Activated naive CD4-positive, alpha-beta T cell treated with anti-CD3 and anti-CD28 coated beads for 36 hours (primary cell): ENCODE results near the gene PPM1N. TPM values are rescaled to one million over a fixed set of nuclear protein-coding genes. Genes with fewer than 3 reads are reported as not detected.

Experiments
- CTCF ChIA-PET: fragments of 350-600 bp; sonication (Branson Sonifier 250); formaldehyde crosslinking; loops from one replicate; lab custom pipeline; 2021; ENCODE audit warnings: antibody characterized with exemption; lab: Charles Lee
- DNase-seq: peaks from one replicate; pipeline ENCODE4 v3.0.0-alpha.2; 2020
- H3K27ac Mint-ChIP-seq: one replicate; pipeline ENCODE4 v1.8.0; 2021; ENCODE audit warnings: mild to moderate bottlenecking, mixed read lengths
- H3K27me3 Mint-ChIP-seq: one replicate; pipeline ENCODE4 v1.8.0; 2021; ENCODE audit warnings: low read depth, mixed read lengths
- H3K36me3 Mint-ChIP-seq: one replicate; pipeline ENCODE4 v1.8.0; 2021; ENCODE audit warnings: low read depth, mixed read lengths
- H3K4me1 Mint-ChIP-seq: one replicate; pipeline ENCODE4 v1.8.0; 2021; ENCODE audit warnings: low read depth, mixed read lengths
- H3K4me3 Mint-ChIP-seq: one replicate; pipeline ENCODE4 v1.8.0; 2021; ENCODE audit warnings: mild to moderate bottlenecking, moderate library complexity, mixed read lengths
- H3K9me3 Mint-ChIP-seq: one replicate; pipeline ENCODE4 v1.8.0; 2021; ENCODE audit warnings: mixed read lengths
- intact Hi-C: fragments of 100-400 bp; cut with micrococcal nuclease; formaldehyde crosslinking; loops from one replicate; pipeline ENCODE4 v1.15.1; 2023
- total RNA-seq, 2 experiments: library from RNA; stranded (reverse); gene quantifications; one replicate each; pipeline ENCODE4 v1.2.3, GENCODE V29; 2021

PPM1N gene
- total RNA-seq, 2 experiments from 2014 or later: 2.3 to 2.5 TPM

DNA sequence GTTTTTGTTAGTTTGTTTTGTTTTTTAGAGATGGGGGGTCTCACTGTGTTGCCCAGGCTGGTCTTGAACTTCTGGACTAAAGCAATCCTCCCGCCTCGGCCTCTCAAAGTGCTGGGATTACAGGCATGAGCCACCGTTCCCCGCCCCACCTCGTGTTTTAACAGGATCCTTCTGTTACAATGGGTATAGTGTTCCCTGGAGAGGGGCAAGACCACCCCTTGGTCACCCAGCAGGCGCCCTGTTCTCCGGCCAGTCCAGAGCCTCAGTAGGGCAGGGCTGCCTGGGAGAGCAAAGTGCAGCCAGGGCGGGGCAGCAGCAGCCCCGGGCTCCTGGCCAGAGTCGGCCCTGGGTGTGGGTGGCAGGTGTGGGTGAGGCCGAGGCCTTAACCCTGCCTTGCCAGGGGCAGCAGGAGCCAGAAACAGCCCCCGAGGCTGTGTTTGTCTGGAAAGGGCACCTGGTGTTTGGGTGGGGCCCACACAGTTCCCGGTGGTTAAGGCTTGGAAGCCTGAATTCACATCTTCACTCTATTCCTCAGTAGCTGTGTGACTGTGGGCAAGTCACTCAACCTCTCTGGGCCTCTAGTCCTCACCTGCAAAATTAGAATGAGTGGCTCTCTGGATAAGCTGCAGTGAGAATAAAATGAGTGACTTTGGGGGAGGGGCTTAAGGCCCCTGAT lies 16.3 kb downstream of the PPM1N start:
- CTCF ChIA-PET: interaction anchor here (1.6 to 2.2 kb wide), 3 partner anchors 9 to 127 kb away, joined by 5 to 8 read pairs (median 7); no protein-coding TSS in a partner anchor
- Mint-ChIP-seq H3K4me1 (peaks cover 53% of the 10 kb centered on the region), H3K9me3 (no peaks in the 10 kb centered on the region), H3K4me3 (no peak overlapping the region), H3K36me3 (peaks cover 16% of the 10 kb centered on the region), H3K27ac (peak overlapping the region; percentile 97), H3K27me3 (no peaks in the 10 kb centered on the region)
- no peak for DNase-seq
- intact Hi-C loops: loop anchor here (1.0 kb wide), 1 partner anchor 7 kb away; the partner anchor contains the start of gene VASP

DNA sequence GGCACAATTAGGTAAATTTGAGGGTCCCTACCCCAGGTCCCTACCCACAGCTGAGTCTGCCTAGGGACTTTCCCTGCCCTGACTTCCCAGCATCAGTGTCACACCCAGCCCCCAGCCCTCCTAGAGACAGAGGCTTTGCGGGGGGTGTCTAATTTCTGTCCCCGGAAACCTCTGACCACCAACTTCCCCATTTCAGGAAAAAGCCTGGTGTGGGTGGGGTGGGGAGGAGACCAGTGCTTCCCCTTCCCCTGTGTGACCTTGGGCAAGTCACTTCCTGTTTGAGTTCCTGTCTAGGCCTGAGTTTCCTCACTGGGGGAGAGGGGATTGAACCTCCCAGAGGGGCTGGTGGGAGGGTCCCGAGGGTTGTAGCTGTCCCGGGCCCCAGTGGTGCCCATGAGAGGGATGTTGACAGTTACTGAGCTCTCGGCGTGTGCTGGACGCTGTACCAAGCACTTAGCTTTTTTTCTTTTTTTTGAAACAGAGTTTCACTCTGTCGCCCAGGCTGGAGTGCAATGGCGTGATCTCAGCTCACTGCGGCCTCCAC lies 16.9 kb downstream of the PPM1N start:
- intact Hi-C loops: loop anchor here (1.0 kb wide), 1 partner anchor 8 kb away; the partner anchor contains the start of gene VASP
- Mint-ChIP-seq H3K27ac (peak overlapping the region; percentile 97), H3K4me1 (peaks cover 47% of the 10 kb centered on the region), H3K36me3 (peaks cover 16% of the 10 kb centered on the region), H3K27me3 (no peaks in the 10 kb centered on the region), H3K4me3 (no peak overlapping the region), H3K9me3 (no peaks in the 10 kb centered on the region)
- peak; percentile 64 for DNase-seq
- CTCF ChIA-PET: interaction anchor here (1.6 to 2.2 kb wide), 3 partner anchors 10 to 126 kb away, joined by 5 to 8 read pairs (median 7); no protein-coding TSS in a partner anchor

DNA sequence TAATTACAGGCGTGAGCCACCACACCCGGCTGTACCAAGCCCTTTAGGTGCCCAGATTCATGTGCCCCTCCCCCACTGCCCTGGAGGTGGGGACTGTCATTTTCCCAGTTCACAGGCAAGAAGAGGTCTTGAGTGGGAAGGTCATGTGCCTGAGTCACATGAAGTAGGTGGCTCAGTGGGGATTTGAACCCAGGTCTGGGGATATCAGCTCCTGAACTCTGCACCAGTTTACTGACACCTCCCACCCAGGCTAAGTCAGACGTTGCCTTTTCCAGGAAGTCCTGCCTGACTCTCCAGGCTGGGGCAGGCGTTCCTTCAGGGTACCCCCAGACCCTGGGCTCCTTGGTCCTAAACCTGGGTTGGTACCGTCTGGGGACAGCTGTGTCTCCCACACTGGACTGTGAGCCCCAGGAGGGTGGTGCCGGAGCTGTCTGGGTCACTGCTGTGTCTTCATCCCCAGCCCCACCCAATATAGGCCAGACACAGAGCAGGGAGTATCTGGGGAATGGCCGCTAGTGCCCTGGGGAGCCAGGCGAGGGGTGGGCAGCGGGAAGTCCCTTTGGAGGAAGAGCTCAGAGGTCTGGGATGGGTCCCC lies 17.7 kb downstream of the PPM1N start:
- H3K27ac Mint-ChIP-seq: peak overlapping the region; percentile 97
- no peak for DNase-seq
- H3K27me3 Mint-ChIP-seq: no peaks in the 10 kb centered on the region
- H3K4me3 Mint-ChIP-seq: no peak overlapping the region
- CTCF ChIA-PET: interaction anchor here (1.6 to 2.2 kb wide), 3 partner anchors 10 to 125 kb away, joined by 5 to 8 read pairs (median 7); no protein-coding TSS in a partner anchor
- peaks cover 39% of the 10 kb centered on the region for H3K4me1 Mint-ChIP-seq
- no peaks in the 10 kb centered on the region for H3K9me3 Mint-ChIP-seq
- intact Hi-C loops: loop anchor here (1.0 kb wide), 1 partner anchor 9 kb away; the partner anchor contains the start of gene VASP
- H3K36me3 Mint-ChIP-seq: peaks cover 16% of the 10 kb centered on the region

DNA sequence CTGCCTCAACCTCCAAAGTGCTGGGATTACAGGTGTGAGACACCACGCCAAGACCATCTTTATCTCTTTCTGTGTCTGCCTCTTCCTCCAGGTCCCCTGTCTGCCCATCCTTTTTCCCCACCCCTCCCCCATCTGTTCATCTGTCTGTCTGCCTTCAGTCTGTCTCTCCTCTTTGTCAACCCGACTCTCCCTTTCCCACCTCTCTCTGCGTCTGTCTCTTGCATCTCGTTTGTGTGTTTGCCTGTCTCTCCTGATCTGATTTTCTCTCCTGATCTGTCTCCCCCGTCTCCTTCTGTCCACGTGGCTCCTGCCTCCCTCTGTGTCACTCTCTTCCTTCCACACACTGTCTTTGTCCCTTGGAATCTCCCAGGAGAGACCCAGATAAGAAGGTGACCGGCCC lies 19.0 kb downstream of the PPM1N start:
- Mint-ChIP-seq H3K27ac (no peak overlapping the region), H3K27me3 (no peaks in the 10 kb centered on the region), H3K9me3 (no peaks in the 10 kb centered on the region), H3K4me3 (no peak overlapping the region), H3K4me1 (peaks cover 29% of the 10 kb centered on the region), H3K36me3 (peaks cover 16% of the 10 kb centered on the region)
- intact Hi-C loops: no loop called here
- no peak for DNase-seq
- CTCF ChIA-PET: interaction anchor here (0.7 kb wide), 1 partner anchor 41 kb away, joined by 4 read pairs; no protein-coding TSS in a partner anchor

DNA sequence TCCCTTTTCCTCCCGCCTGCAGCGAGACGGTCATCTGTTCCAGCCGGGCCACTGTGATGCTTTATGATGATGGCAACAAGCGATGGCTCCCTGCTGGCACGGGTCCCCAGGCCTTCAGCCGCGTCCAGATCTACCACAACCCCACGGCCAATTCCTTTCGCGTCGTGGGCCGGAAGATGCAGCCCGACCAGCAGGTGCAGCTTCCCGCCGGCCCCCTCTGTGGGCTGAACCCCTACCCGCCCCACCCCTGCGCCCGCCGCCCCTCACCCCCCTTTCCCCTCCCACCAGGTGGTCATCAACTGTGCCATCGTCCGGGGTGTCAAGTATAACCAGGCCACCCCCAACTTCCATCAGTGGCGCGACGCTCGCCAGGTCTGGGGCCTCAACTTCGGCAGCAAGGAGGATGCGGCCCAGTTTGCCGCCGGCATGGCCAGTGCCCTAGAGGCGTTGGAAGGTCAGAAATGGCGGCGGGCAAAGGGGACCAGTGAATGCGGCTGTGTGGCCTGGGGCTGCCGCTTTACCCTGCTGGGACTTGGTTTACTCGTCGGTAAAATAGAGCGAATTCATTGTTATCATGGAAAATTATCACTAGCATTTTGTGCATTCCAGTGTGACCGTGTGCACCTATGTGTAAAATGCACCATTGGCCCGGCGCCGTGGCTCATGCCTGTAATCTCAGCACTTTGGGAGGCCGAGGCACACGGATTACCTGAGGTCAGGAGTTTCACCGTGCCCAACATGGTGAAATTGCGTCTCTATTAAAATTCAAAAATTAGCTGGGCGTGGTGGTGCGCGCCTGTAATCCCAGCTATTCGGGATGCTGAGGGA lies 19.6 kb downstream of the PPM1N start:
- no peak for DNase-seq
- CTCF ChIA-PET: no interaction called here
- H3K4me1 Mint-ChIP-seq: peaks cover 26% of the 10 kb centered on the region
- intact Hi-C loops: no loop called here
- H3K27me3 Mint-ChIP-seq: no peaks in the 10 kb centered on the region
- H3K4me3 Mint-ChIP-seq: no peak overlapping the region
- H3K36me3 Mint-ChIP-seq: peaks cover 15% of the 10 kb centered on the region
- peak overlapping the region; percentile 63 for H3K27ac Mint-ChIP-seq
- no peaks in the 10 kb centered on the region for H3K9me3 Mint-ChIP-seq

DNA sequence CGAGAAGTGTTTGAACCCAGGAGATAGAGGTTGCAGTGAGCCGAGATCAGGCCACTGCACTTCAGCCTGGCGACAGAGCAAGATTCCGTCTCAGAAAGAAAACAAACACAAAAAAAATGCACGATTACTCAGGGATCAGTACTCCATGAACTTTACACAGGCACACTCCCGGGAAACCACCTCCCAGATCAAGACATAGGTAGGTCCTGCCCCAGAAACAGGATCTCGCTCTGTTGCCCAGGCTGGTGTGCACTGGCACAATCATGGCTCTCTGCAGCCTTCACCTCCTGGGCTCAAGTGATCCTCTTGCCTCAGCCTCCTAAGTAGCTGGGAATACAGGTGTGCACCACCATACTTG lies 20.2 kb downstream of the PPM1N start:
- CTCF ChIA-PET: no interaction called here
- Mint-ChIP-seq H3K36me3 (peaks cover 14% of the 10 kb centered on the region), H3K27me3 (no peaks in the 10 kb centered on the region), H3K4me1 (peaks cover 26% of the 10 kb centered on the region), H3K9me3 (no peaks in the 10 kb centered on the region), H3K4me3 (no peak overlapping the region), H3K27ac (peak overlapping the region; percentile 63)
- DNase-seq: no peak
- intact Hi-C loops: no loop called here

DNA sequence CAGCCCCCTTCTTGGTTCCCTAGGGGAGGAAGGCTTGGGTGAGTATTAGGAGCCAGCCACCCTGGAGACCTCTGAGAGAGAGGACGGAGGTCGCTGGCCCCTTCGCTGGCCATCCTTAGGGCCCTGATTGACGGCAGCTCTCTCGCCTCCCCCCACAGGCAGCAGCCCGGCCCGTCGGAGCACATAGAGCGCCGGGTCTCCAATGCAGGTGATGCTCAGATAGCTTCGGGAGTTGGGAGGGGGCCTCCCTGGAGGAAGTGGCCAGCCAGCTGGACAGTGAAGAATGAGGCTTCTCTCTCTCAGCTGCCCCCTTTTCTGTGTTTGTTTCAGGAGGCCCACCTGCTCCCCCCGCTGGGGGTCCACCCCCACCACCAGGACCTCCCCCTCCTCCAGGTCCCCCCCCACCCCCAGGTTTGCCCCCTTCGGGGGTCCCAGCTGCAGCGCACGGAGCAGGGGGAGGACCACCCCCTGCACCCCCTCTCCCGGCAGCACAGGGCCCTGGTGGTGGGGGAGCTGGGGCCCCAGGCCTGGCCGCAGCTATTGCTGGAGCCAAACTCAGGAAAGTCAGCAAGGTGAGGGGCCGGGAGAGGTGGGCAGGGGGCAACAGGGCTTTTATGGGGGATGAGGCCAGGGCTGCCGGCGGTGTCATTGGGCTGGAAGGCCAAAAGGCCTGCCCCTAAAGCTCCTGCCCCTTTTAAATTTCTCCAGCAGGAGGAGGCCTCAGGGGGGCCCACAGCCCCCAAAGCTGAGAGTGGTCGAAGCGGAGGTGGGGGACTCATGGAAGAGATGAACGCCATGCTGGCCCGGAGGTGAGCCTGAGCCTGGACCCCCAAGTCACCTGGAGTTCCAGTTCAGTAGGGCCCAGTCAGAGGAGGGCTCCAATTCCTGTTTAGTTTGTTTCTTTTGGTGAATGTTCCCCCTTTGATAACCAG lies 24.0 kb downstream of the PPM1N start:
- Mint-ChIP-seq H3K9me3 (no peaks in the 10 kb centered on the region), H3K4me3 (no peak overlapping the region), H3K27me3 (no peaks in the 10 kb centered on the region), H3K4me1 (peaks cover 11% of the 10 kb centered on the region), H3K36me3 (peaks cover 29% of the 10 kb centered on the region), H3K27ac (peak overlapping the region; percentile 68)
- CTCF ChIA-PET: no interaction called here
- intact Hi-C loops: no loop called here
- no peak for DNase-seq

DNA sequence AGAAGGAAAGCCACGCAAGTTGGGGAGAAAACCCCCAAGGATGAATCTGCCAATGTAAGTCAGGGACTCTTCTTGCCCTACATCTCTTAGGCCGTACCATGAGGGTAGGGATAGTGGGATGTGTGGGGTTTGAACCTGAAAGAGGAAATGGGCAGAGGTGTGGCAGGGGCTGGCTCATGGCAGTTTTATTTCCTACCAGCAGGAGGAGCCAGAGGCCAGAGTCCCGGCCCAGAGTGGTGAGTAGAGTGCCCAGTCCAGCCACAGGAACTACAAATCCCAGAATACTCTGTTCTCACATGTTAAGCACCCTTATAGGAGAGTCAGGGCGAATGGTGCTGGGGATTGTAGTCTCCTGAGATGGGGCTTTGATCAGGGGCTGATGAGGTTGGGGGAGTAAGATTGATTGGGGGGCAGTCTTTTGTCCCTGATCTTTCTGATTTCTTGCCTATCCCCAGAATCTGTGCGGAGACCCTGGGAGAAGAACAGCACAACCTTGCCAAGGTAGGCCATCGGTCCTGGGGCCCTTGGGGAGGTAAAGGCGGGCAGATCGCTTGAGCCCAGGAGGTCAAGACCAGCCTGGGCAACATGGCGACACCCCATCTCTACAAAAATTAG lies 25.5 kb downstream of the PPM1N start:
- Mint-ChIP-seq H3K9me3 (no peaks in the 10 kb centered on the region), H3K4me1 (peaks cover 18% of the 10 kb centered on the region), H3K36me3 (peaks cover 20% of the 10 kb centered on the region), H3K27me3 (no peaks in the 10 kb centered on the region), H3K4me3 (no peak overlapping the region), H3K27ac (peak overlapping the region; percentile 55)
- CTCF ChIA-PET: interaction anchor here (1.2 to 2.8 kb wide), 2 partner anchors 34 to 119 kb away, joined by 7 read pairs; no protein-coding TSS in a partner anchor
- intact Hi-C loops: loop anchor here (1.0 kb wide), 6 partner anchors 16 to 169 kb away; partner anchors contain the start of genes QPCTL and VASP
- peak; percentile 82 for DNase-seq

DNA sequence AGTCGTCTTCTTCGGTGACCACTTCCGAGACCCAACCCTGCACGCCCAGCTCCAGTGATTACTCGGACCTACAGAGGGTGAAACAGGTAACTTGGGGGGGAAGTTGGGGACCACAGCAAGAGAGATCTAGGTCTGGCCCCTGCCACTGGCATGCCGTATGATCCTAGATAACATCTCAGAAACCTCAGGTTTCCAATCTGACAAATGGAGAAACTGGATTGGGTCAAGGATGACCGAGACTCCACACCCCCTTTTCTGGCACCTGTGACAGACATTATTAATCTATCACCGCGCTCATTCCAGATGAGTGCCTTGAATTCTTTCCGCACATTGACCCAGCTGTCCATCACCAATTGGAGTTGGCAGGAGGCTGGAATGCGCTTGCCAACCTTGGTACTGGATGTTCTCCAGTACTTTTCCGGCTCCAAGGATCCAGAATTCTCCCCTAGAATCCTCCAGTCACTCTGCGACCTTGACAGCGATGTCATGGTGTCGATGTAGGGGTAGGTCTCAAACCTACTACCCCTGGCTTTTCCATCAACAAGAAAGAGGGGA lies 26.4 kb downstream of the PPM1N start:
- H3K27me3 Mint-ChIP-seq: no peaks in the 10 kb centered on the region
- peaks cover 20% of the 10 kb centered on the region for H3K36me3 Mint-ChIP-seq
- no peak overlapping the region for H3K4me3 Mint-ChIP-seq
- DNase-seq: no peak
- CTCF ChIA-PET: interaction anchor here (1.2 to 2.8 kb wide), 2 partner anchors 33 to 118 kb away, joined by 7 read pairs; no protein-coding TSS in a partner anchor
- no peaks in the 10 kb centered on the region for H3K9me3 Mint-ChIP-seq
- H3K4me1 Mint-ChIP-seq: peaks cover 23% of the 10 kb centered on the region
- H3K27ac Mint-ChIP-seq: no peak overlapping the region
- intact Hi-C loops: no loop called here

DNA sequence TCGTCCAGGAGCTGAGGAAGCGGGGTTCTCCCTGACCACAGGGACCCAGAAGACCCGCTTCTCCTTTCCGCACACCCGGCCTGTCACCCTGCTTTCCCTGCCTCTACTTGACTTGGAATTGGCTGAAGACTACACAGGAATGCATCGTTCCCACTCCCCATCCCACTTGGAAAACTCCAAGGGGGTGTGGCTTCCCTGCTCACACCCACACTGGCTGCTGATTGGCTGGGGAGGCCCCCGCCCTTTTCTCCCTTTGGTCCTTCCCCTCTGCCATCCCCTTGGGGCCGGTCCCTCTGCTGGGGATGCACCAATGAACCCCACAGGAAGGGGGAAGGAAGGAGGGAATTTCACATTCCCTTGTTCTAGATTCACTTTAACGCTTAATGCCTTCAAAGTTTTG lies 27.9 kb downstream of the PPM1N start:
- DNase-seq: no peak
- Mint-ChIP-seq H3K27me3 (no peaks in the 10 kb centered on the region), H3K36me3 (peaks cover 20% of the 10 kb centered on the region), H3K4me3 (no peak overlapping the region), H3K9me3 (peaks cover under 1% of the 10 kb centered on the region), H3K27ac (peak overlapping the region; percentile 68), H3K4me1 (peaks cover 23% of the 10 kb centered on the region)
- intact Hi-C loops: no loop called here
- CTCF ChIA-PET: interaction anchor here (2.8 kb wide), 1 partner anchor 32 kb away, joined by 7 read pairs; no protein-coding TSS in a partner anchor
